ENCODE results near the gene DNAL4. TPM values are rescaled to one million over a fixed set of nuclear protein-coding genes. Genes with fewer than 3 reads are reported as not detected.

The DNAL4 gene
- 42.3 and 48.5 TPM in 2 replicates for total RNA-seq
- 39.7 and 55.4 TPM in 2 replicates for polyA plus RNA-seq

GRCh38 chr22:38793721-38794466 lies at the start of gene DNAL4:
TSS of gene DNAL4 (minus strand) at chr22:38794143. CDS start at chr22:38782731, 11,412 bp downstream.
- Histone ChIP-seq H3K36me3 (no peaks in the 10 kb centered on the region), H3K9me3 (ENCODE audit: low read depth) (no peaks in the 10 kb centered on the region), H3K4me1 (ENCODE audit: low read depth) (peaks cover 8% of the 10 kb centered on the region), H3K4me3 (peak within 1 kb of the TSS; percentile 77), H3K27ac (peak within 1 kb of the TSS; percentile 68), H3K27me3 (peaks cover 32% of the 10 kb centered on the region)
- TF ChIP-seq, protein P1, sequence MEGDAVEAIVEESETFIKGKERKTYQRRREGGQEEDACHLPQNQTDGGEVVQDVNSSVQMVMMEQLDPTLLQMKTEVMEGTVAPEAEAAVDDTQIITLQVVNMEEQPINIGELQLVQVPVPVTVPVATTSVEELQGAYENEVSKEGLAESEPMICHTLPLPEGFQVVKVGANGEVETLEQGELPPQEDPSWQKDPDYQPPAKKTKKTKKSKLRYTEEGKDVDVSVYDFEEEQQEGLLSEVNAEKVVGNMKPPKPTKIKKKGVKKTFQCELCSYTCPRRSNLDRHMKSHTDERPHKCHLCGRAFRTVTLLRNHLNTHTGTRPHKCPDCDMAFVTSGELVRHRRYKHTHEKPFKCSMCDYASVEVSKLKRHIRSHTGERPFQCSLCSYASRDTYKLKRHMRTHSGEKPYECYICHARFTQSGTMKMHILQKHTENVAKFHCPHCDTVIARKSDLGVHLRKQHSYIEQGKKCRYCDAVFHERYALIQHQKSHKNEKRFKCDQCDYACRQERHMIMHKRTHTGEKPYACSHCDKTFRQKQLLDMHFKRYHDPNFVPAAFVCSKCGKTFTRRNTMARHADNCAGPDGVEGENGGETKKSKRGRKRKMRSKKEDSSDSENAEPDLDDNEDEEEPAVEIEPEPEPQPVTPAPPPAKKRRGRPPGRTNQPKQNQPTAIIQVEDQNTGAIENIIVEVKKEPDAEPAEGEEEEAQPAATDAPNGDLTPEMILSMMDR (IDR thresholded peaks at IDR 0.05; ENCODE audit: low read depth, low read length) = no peak
- DNase-seq (ENCODE audit: low read depth in 1 of 2, low spot score in 1 of 2) = peak; percentile 98 to 99

GRCh38 chr22:38843201-38843656 lies 49.3 kb upstream of the DNAL4 start:
- Histone ChIP-seq H3K27ac (no peak overlapping the region), H3K4me3 (peak overlapping the region; percentile 51), H3K4me1 (ENCODE audit: low read depth) (no peaks in the 10 kb centered on the region), H3K27me3 (peaks cover 47% of the 10 kb centered on the region), H3K9me3 (ENCODE audit: low read depth) (no peaks in the 10 kb centered on the region), H3K36me3 (no peaks in the 10 kb centered on the region)
- DNase-seq (ENCODE audit: low read depth in 1 of 2, low spot score in 1 of 2) = peak; percentile 82
- TF ChIP-seq, protein P1 (IDR thresholded peaks at IDR 0.05; ENCODE audit: low read depth, low read length) = peak; percentile 28

DNA sequence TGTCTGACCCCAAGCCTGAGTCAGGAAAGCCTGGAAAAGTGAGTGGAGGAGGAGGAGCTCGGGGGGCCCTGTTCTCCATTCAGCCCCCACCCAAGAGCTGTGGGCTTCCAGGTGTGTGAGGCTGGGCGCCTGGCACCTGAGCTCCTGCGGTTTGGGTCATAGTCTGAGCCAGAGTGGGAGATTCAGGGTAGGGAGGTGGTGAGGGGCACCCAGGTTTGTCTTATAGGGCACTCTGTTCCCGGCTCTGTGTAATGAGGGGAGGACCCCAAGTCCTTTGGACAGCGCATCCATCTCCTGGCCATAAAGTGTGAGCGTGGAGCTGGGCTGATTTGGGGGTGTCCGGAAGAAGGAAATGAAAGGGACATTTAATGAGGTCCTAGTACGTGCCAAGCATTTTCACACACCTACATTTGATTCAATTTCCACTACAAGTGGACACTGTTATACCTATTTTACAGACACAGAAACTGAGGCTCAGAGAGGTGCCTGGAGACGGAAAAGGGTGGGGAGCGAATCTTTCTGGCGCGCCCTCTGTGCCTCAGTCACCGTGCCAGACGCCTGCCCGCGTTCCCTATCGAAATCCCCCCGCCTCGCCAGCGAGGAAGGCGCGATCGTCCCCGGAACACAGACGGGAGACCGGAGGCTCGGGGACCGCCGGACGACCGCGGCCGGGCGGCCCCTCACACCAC lies 48.7 kb upstream of the DNAL4 start:
- Histone ChIP-seq H3K9me3 (ENCODE audit: low read depth) (no peaks in the 10 kb centered on the region), H3K27ac (no peak overlapping the region), H3K4me3 (peak overlapping the region; percentile 51), H3K4me1 (ENCODE audit: low read depth) (no peaks in the 10 kb centered on the region), H3K27me3 (peaks cover 47% of the 10 kb centered on the region), H3K36me3 (no peaks in the 10 kb centered on the region)
- TF ChIP-seq, protein P1 (IDR thresholded peaks at IDR 0.05; ENCODE audit: low read depth, low read length) = no peak
- no peak for DNase-seq (ENCODE audit: low read depth in 1 of 2, low spot score in 1 of 2)

DNA sequence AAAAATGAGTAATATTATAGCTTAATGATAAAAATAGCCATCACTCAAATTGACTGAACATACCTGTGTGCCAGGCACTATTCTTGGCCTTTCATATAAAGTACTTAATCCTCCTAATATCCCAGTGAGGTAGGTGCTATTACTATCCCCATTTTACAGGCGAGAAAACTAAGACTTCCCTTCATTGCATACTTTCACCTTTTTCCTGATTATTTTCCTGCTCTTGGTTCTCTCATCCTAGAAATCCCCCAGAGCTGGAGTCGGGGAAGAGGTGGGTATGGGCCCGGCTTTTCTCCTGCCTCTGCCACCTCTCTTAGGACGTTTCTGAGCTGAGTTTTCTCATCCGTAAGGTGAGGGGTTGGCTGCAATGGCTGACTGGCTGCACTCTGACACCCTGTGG lies 47.7 kb upstream of the DNAL4 start:
- H3K27me3 ChIP-seq = peaks cover 47% of the 10 kb centered on the region
- H3K4me3 ChIP-seq = no peak overlapping the region
- DNase-seq (ENCODE audit: low read depth in 1 of 2, low spot score in 1 of 2) = no peak
- no peaks in the 10 kb centered on the region for H3K36me3 ChIP-seq
- H3K9me3 ChIP-seq (ENCODE audit: low read depth) = no peaks in the 10 kb centered on the region
- TF ChIP-seq, protein P1 (IDR thresholded peaks at IDR 0.05; ENCODE audit: low read depth, low read length) = no peak
- no peaks in the 10 kb centered on the region for H3K4me1 ChIP-seq (ENCODE audit: low read depth)
- no peak overlapping the region for H3K27ac ChIP-seq

GRCh38 chr22:38841211-38841610 lies 47.3 kb upstream of the DNAL4 start:
- TF ChIP-seq, protein P1 (IDR thresholded peaks at IDR 0.05; ENCODE audit: low read depth, low read length) = no peak
- no peak for DNase-seq (ENCODE audit: low read depth in 1 of 2, low spot score in 1 of 2)
- H3K27me3 ChIP-seq = peaks cover 50% of the 10 kb centered on the region

More at GRCh38 chr22:38841211-38841610, 47.3 kb upstream of the DNAL4 start:
- Histone ChIP-seq H3K9me3 (ENCODE audit: low read depth) (no peaks in the 10 kb centered on the region), H3K36me3 (no peaks in the 10 kb centered on the region), H3K4me1 (ENCODE audit: low read depth) (no peaks in the 10 kb centered on the region), H3K27ac (no peak overlapping the region), H3K4me3 (no peak overlapping the region)
